RWPE2 (cell line): ENCODE measurements around the gene AHSG.

ENCODE experiments used
- ATAC-seq: fragments of 200-7000 bp; cut with Tn5 transposase; 3 replicates; pipeline ENCODE4 v1.9.1; 2021; ENCODE audit warnings: low read depth
- DNase-seq: peaks from one replicate; pipeline ENCODE4 v3.0.0-alpha.2; 2020; ENCODE audit warnings: low spot score
- H3K27ac ChIP-seq: fragments of 450-650 bp; 2 replicates; pipeline ENCODE4 v1.5.1; 2017; ENCODE audit warnings: mild to moderate bottlenecking; ENCODE audit not compliant: poor library complexity, severe bottlenecking
- H3K27me3 ChIP-seq: fragments of 250-450 bp; sonication (Bioruptor Pico); 2 replicates; pipeline ENCODE4 v1.5.1; 2021; ENCODE audit warnings: mild to moderate bottlenecking, moderate library complexity; ENCODE audit not compliant: insufficient read depth, poor library complexity, severe bottlenecking
- H3K36me3 ChIP-seq: fragments of 250-450 bp; sonication (Bioruptor Pico); 2 replicates; pipeline ENCODE4 v1.5.1; 2020; ENCODE audit warnings: low read depth, mild to moderate bottlenecking, moderate library complexity
- H3K4me1 ChIP-seq: fragments of 250-450 bp; sonication (Bioruptor Pico); 2 replicates; pipeline ENCODE4 v1.5.1; 2021; ENCODE audit warnings: mild to moderate bottlenecking, moderate library complexity; ENCODE audit not compliant: insufficient read depth, poor library complexity, severe bottlenecking
- H3K4me3 ChIP-seq: fragments of 250-450 bp; sonication (Bioruptor Pico); 2 replicates; pipeline ENCODE4 v1.5.1; 2021; ENCODE audit warnings: mild to moderate bottlenecking, moderate library complexity; ENCODE audit not compliant: severe bottlenecking
- H3K9me3 ChIP-seq: fragments of 250-450 bp; sonication (Bioruptor Pico); 2 replicates; pipeline ENCODE4 v1.5.1; 2021; ENCODE audit warnings: mild to moderate bottlenecking, moderate library complexity; ENCODE audit not compliant: severe bottlenecking
- TF ChIP-seq, protein P1 (sequence below): fragments of 450-650 bp; IDR thresholded peaks from one replicate; pipeline ENCODE4 v1.5.1; 2017; ENCODE audit warnings: mild to moderate bottlenecking, moderate library complexity; ENCODE audit not compliant: poor library complexity, severe bottlenecking

Gene AHSG

GRCh38 chr3:186592682-186593081, 20.2 kb upstream of the AHSG start:
- no peak for ATAC-seq
- H3K4me1 ChIP-seq: peaks cover 27% of the 10 kb centered on the region

GRCh38 chr3:186593862-186594261, 19.0 kb upstream of the AHSG start:
- Histone ChIP-seq H3K27ac (no peak overlapping the region), H3K27me3 (no peaks in the 10 kb centered on the region), H3K4me3 (no peak overlapping the region), H3K4me1 (peaks cover 18% of the 10 kb centered on the region), H3K9me3 (no peaks in the 10 kb centered on the region), H3K36me3 (no peaks in the 10 kb centered on the region)
- TF ChIP-seq, protein P1, sequence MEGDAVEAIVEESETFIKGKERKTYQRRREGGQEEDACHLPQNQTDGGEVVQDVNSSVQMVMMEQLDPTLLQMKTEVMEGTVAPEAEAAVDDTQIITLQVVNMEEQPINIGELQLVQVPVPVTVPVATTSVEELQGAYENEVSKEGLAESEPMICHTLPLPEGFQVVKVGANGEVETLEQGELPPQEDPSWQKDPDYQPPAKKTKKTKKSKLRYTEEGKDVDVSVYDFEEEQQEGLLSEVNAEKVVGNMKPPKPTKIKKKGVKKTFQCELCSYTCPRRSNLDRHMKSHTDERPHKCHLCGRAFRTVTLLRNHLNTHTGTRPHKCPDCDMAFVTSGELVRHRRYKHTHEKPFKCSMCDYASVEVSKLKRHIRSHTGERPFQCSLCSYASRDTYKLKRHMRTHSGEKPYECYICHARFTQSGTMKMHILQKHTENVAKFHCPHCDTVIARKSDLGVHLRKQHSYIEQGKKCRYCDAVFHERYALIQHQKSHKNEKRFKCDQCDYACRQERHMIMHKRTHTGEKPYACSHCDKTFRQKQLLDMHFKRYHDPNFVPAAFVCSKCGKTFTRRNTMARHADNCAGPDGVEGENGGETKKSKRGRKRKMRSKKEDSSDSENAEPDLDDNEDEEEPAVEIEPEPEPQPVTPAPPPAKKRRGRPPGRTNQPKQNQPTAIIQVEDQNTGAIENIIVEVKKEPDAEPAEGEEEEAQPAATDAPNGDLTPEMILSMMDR: no peak
- no peak for ATAC-seq
- no peak for DNase-seq

More at GRCh38 chr3:186592682-186593081, 20.2 kb upstream of the AHSG start:
- no peaks in the 10 kb centered on the region for H3K36me3 ChIP-seq
- TF ChIP-seq, protein P1: no peak
- no peak for DNase-seq
- H3K9me3 ChIP-seq: no peaks in the 10 kb centered on the region
- no peaks in the 10 kb centered on the region for H3K27me3 ChIP-seq
- no peak overlapping the region for H3K4me3 ChIP-seq
- H3K27ac ChIP-seq: no peak overlapping the region

- ATAC-seq (no peak), DNase-seq (no peak)
- Histone ChIP-seq H3K27ac (no peak overlapping the region), H3K9me3 (no peaks in the 10 kb centered on the region), H3K36me3 (no peaks in the 10 kb centered on the region), H3K4me1 (peaks cover 10% of the 10 kb centered on the region), H3K27me3 (no peaks in the 10 kb centered on the region), H3K4me3 (no peak overlapping the region)
- TF ChIP-seq, protein P1: no peak
These were observed 18.2 kb upstream of the AHSG start for GRCh38 chr3:186594591-186595113.

GRCh38 chr3:186596568-186597287, 16.1 kb upstream of the AHSG start:
- H3K27me3 ChIP-seq: no peaks in the 10 kb centered on the region
- H3K36me3 ChIP-seq: no peaks in the 10 kb centered on the region
- no peak overlapping the region for H3K27ac ChIP-seq
- H3K4me1 ChIP-seq: peaks cover 4% of the 10 kb centered on the region
- no peak overlapping the region for H3K4me3 ChIP-seq
- TF ChIP-seq, protein P1: no peak
- ATAC-seq: 0 out of 3 replicates have a peak, but pooled peaks have one; percentile 38
- H3K9me3 ChIP-seq: no peaks in the 10 kb centered on the region
- DNase-seq: no peak
